GM19467 (cell line): Measurements from ENCODE around the gene KLK10.
"Not testable (repeated sequence)": the region's sequence is repeated elsewhere in the genome, so short reads cannot be mapped to it uniquely, and the experiment has no call there.

ENCODE experiments used
- ATAC-seq: cut with Tn5 transposase; IDR thresholded peaks from one replicate; pipeline ENCODE4 v1.9.1; 2021; ENCODE audit warnings: mild to moderate bottlenecking, moderate library complexity; ENCODE audit not compliant: unreplicated experiment

Gene KLK10

GRCh38 chr19:50972795-50973376, 46.6 kb downstream of the KLK10 start:
- ATAC-seq: no peak

GRCh38 chr19:50969810-50970209, 49.7 kb downstream of the KLK10 start:
- ATAC-seq: not testable (repeated sequence)

- no peak for ATAC-seq
Measured at GRCh38 chr19:50969413-50969760, 50.1 kb downstream of the KLK10 start, which contains the start of gene KLK6. Gene KLK6, minus strand, starts transcription at chr19:50969591. Its CDS starts 1,487 bp downstream, at chr19:50968104.

GRCh38 chr19:50968716-50969412, 50.6 kb downstream of the KLK10 start:
- ATAC-seq: no peak

GRCh38 chr19:50967929-50968715, 51.4 kb downstream of the KLK10 start:
- no peak for ATAC-seq

DNA sequence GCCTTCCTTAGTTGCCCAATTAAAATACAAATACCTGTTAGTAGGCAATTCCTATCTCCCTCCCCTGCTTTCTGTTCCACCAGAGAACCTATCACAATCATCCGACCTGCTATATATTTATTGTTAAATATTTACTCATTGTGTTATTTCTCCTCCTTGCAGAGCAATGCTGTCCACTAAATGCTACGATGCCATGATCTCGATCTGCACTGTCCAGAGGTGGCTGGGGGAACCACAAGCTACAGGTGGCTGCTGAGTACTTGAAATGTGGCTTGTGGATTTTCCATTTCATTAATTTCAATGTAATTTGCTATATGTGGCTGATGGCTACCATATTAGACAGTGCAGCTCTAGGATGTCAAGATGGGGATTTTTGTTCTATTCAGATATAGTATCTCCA, 55.2 kb downstream of the KLK10 start:
- no peak for ATAC-seq

- no peak for ATAC-seq
Measured at GRCh38 chr19:50963381-50963780, 56.1 kb downstream of the KLK10 start.
